GM20431 (cell line): Measurements from ENCODE around the gene CTSE.

ENCODE experiments used
- in situ Hi-C: fragments of 300-500 bp; cut with MseI, MboI; formaldehyde crosslinking; loops from one replicate; pipeline ENCODE4 v1.15.0; 2020; ENCODE audit warnings: low sequenced_read_pairs; ENCODE audit not compliant: unreplicated experiment

CTSE gene

GRCh38 chr1:206050655-206051235, 27.1 kb upstream of the CTSE start:
- in situ Hi-C loops = no loop called here

- in situ Hi-C loops = no loop called here
These were observed 26.4 kb upstream of the CTSE start for GRCh38 chr1:206049919-206050600.

GRCh38 chr1:206049293-206049692, 25.6 kb upstream of the CTSE start:
- in situ Hi-C loops = no loop called here

GRCh38 chr1:206048582-206048981, 24.9 kb upstream of the CTSE start:
- in situ Hi-C loops = no loop called here

GRCh38 chr1:206047271-206047670, 23.6 kb upstream of the CTSE start:
- in situ Hi-C loops = no loop called here

- in situ Hi-C loops = no loop called here
These were observed 17.9 kb upstream of the CTSE start for GRCh38 chr1:206041640-206042039.

GRCh38 chr1:206040328-206040727, 16.6 kb upstream of the CTSE start:
- in situ Hi-C loops = no loop called here

- in situ Hi-C loops = no loop called here
These were observed 15.6 kb upstream of the CTSE start for GRCh38 chr1:206039046-206039973.

GRCh38 chr1:206037581-206037980, 13.9 kb upstream of the CTSE start:
- in situ Hi-C loops = no loop called here

GRCh38 chr1:206036663-206037455, 13.2 kb upstream of the CTSE start:
- in situ Hi-C loops = no loop called here

- in situ Hi-C loops = no loop called here
These were observed 11.3 kb upstream of the CTSE start for GRCh38 chr1:206035027-206035426.

- in situ Hi-C loops = loop anchor here (5.0 kb wide), 1 partner anchor 70 kb away; no protein-coding TSS in a partner anchor
These were observed 8.9 kb upstream of the CTSE start for GRCh38 chr1:206032380-206033140.

GRCh38 chr1:206030714-206031113, 7.0 kb upstream of the CTSE start:
- in situ Hi-C loops = loop anchor here (5.0 kb wide), 1 partner anchor 72 kb away; no protein-coding TSS in a partner anchor

GRCh38 chr1:206030191-206030590, 6.5 kb upstream of the CTSE start:
- in situ Hi-C loops = loop anchor here (5.0 kb wide), 1 partner anchor 72 kb away; no protein-coding TSS in a partner anchor

GRCh38 chr1:206029484-206029883, 5.8 kb upstream of the CTSE start:
- in situ Hi-C loops = no loop called here

- in situ Hi-C loops = no loop called here
These were observed 1.7 kb upstream of the CTSE start for GRCh38 chr1:206025283-206025820.

GRCh38 chr1:206022766-206023165, 929 bp downstream of the CTSE start:
- in situ Hi-C loops = no loop called here

GRCh38 chr1:206021626-206022365, 1.9 kb downstream of the CTSE start:
- in situ Hi-C loops = no loop called here
